DOHH2 (cell line): ENCODE results near the gene STAU1.
"Not testable (repeated sequence)": the region's sequence is repeated elsewhere in the genome, so short reads cannot be mapped to it uniquely, and the experiment has no call there.

Source experiments
- H3F3A ChIP-seq: fragments of 200-600 bp; sonication (generic), shearing (Covaris generic); 2 replicates; pipeline ENCODE4 v1.6.0; 2016; ENCODE audit warnings: antibody characterized with exemption, mild to moderate bottlenecking; ENCODE audit not compliant: control insufficient read depth, insufficient read depth
- H3K27ac ChIP-seq: fragments of 200-600 bp; sonication (generic); 2 replicates; pipeline ENCODE4 v1.5.1; 2014; ENCODE audit warnings: low read depth, mild to moderate bottlenecking, low read length, moderate library complexity
- H3K27me3 ChIP-seq: fragments of 200-600 bp; sonication (generic); 2 replicates; pipeline ENCODE4 v1.6.1; 2014; ENCODE audit warnings: mild to moderate bottlenecking, low read length, mixed read lengths; ENCODE audit not compliant: control insufficient read depth
- H3K36me3 ChIP-seq: fragments of 200-600 bp; sonication (generic); 2 replicates; pipeline ENCODE4 v1.6.1; 2014; ENCODE audit warnings: mild to moderate bottlenecking, low read length, moderate library complexity, mixed read lengths; ENCODE audit not compliant: control insufficient read depth
- H3K4me1 ChIP-seq: fragments of 200-600 bp; sonication (generic); 2 replicates; pipeline ENCODE4 v1.6.1; 2014; ENCODE audit warnings: mild to moderate bottlenecking, low read length, mixed read lengths; ENCODE audit not compliant: control insufficient read depth
- H3K4me2 ChIP-seq: fragments of 200-600 bp; sonication (generic); 2 replicates; pipeline ENCODE4 v1.6.0; 2014; ENCODE audit warnings: mild to moderate bottlenecking, low read length, moderate library complexity
- H3K4me3 ChIP-seq: fragments of 200-600 bp; sonication (generic); 2 replicates; pipeline ENCODE4 v1.5.1; 2014; ENCODE audit warnings: mild to moderate bottlenecking, low read length, mixed read lengths
- H3K79me2 ChIP-seq: fragments of 200-600 bp; sonication (generic); 2 replicates; pipeline ENCODE4 v1.6.1; 2014; ENCODE audit warnings: mild to moderate bottlenecking, low read length, mixed read lengths; ENCODE audit not compliant: control insufficient read depth
- H3K9me2 ChIP-seq: fragments of 200-600 bp; sonication (generic); replicated peaks from 2 replicates; pipeline ENCODE4 v1.6.1; 2014; ENCODE audit warnings: mild to moderate bottlenecking, low read length, mixed read lengths; ENCODE audit not compliant: control insufficient read depth
- H3K9me3 ChIP-seq: fragments of 200-600 bp; sonication (generic); 2 replicates; pipeline ENCODE4 v1.6.1; 2014; ENCODE audit warnings: antibody characterized with exemption, low read length, mixed read lengths; ENCODE audit not compliant: control insufficient read depth, insufficient read depth
- H4K20me1 ChIP-seq: fragments of 200-600 bp; sonication (generic); 2 replicates; pipeline ENCODE4 v1.6.0; 2014; ENCODE audit warnings: low read depth, mild to moderate bottlenecking, antibody characterized with exemption, low read length, moderate library complexity; ENCODE audit not compliant: control insufficient read depth, insufficient read depth
- EZH2phosphoT487 ChIP-seq: fragments of 200-600 bp; sonication (generic); IDR thresholded peaks from 2 replicates; pipeline ENCODE4 v1.6.1; 2017; ENCODE audit warnings: borderline replicate concordance, mild to moderate bottlenecking, antibody characterized with exemption, low read length, moderate library complexity, mixed read lengths
- TF ChIP-seq, protein P1 (sequence below): fragments of 200-600 bp; sonication (generic); IDR thresholded peaks from one replicate; pipeline ENCODE4 v1.5.1; 2014; ENCODE audit warnings: antibody characterized with exemption, mild to moderate bottlenecking, low read depth, low read length; ENCODE audit not compliant: poor library complexity, severe bottlenecking

The STAU1 gene

GRCh38 chr20:49203746-49204145 lies 15.6 kb upstream of the STAU1 start:
- H3K9me2 ChIP-seq: no peaks in the 10 kb centered on the region
- H3F3A ChIP-seq: no peaks in the 10 kb centered on the region
- H3K79me2 ChIP-seq: no peaks in the 10 kb centered on the region
- no peaks in the 10 kb centered on the region for H4K20me1 ChIP-seq
- TF ChIP-seq, protein P1, sequence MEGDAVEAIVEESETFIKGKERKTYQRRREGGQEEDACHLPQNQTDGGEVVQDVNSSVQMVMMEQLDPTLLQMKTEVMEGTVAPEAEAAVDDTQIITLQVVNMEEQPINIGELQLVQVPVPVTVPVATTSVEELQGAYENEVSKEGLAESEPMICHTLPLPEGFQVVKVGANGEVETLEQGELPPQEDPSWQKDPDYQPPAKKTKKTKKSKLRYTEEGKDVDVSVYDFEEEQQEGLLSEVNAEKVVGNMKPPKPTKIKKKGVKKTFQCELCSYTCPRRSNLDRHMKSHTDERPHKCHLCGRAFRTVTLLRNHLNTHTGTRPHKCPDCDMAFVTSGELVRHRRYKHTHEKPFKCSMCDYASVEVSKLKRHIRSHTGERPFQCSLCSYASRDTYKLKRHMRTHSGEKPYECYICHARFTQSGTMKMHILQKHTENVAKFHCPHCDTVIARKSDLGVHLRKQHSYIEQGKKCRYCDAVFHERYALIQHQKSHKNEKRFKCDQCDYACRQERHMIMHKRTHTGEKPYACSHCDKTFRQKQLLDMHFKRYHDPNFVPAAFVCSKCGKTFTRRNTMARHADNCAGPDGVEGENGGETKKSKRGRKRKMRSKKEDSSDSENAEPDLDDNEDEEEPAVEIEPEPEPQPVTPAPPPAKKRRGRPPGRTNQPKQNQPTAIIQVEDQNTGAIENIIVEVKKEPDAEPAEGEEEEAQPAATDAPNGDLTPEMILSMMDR: no peak
- no peak for TF ChIP-seq EZH2phosphoT487
- H3K9me3 ChIP-seq: no peaks in the 10 kb centered on the region
- no peak overlapping the region for H3K4me2 ChIP-seq
- no peaks in the 10 kb centered on the region for H3K36me3 ChIP-seq
- no peak overlapping the region for H3K4me3 ChIP-seq
- H3K27me3 ChIP-seq: no peaks in the 10 kb centered on the region
- no peaks in the 10 kb centered on the region for H3K4me1 ChIP-seq
- no peak overlapping the region for H3K27ac ChIP-seq

DNA sequence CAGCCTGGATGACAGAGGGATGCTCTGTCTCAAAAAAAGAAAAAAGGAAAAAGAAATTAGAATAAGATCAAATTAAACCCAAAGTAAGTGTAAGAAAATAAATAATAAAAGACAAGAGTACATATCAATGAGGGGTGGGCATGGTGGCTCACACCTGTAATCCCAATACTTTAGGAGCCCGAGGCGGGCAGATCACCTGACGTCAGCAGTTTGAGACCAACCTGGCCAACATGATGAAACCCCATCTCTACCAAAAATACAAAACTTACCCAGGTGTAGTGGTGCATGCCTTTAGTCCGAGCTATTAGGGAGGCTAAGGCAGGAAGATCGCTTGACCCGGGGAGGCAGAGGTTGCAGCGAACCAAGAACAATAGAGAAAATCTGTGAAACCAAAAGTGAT lies 14.9 kb upstream of the STAU1 start:
- no peak overlapping the region for H3K27ac ChIP-seq
- H3K79me2 ChIP-seq: no peaks in the 10 kb centered on the region
- H3K36me3 ChIP-seq: no peaks in the 10 kb centered on the region
- H3F3A ChIP-seq: no peaks in the 10 kb centered on the region
- H3K4me3 ChIP-seq: no peak overlapping the region
- no peak overlapping the region for H3K4me2 ChIP-seq
- no peaks in the 10 kb centered on the region for H3K9me2 ChIP-seq
- H3K9me3 ChIP-seq: no peaks in the 10 kb centered on the region
- H3K27me3 ChIP-seq: no peaks in the 10 kb centered on the region
- TF ChIP-seq EZH2phosphoT487: no peak
- TF ChIP-seq, protein P1: no peak
- no peaks in the 10 kb centered on the region for H3K4me1 ChIP-seq
- no peaks in the 10 kb centered on the region for H4K20me1 ChIP-seq

DNA sequence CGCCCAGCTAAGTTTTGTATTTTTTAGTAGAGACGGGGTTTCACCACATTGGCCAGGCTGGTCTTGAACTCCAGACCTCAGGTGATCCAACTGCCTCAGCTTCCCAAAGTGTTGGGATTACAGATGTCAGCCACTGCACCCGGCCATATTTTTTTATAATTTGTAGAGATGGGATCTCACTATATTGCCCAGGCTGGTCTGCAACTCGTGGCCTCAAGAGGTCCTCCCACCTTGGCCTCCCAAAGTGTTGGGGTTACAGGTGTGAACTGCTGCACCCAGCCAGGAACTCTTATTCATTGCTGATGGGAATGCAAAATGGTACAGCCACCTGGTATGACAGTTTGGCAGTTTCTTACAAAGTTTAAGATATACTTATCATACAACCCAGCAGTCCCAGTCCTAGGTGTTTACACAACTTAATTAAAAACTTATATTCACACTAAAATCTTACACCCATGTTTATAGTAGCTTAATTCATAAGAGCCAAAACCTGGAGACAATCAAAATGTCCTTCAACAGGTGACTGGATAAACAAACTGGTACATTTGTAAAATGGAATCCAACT lies 11.7 kb upstream of the STAU1 start:
- Histone ChIP-seq H3K4me1 (no peaks in the 10 kb centered on the region), H3K9me2 (no peaks in the 10 kb centered on the region), H3F3A (no peaks in the 10 kb centered on the region), H3K27ac (no peak overlapping the region), H3K27me3 (no peaks in the 10 kb centered on the region), H3K36me3 (no peaks in the 10 kb centered on the region), H4K20me1 (no peaks in the 10 kb centered on the region), H3K79me2 (no peaks in the 10 kb centered on the region), H3K4me3 (no peak overlapping the region), H3K4me2 (no peak overlapping the region), H3K9me3 (no peaks in the 10 kb centered on the region)
- TF ChIP-seq, protein P1: no peak

- H3K4me2 ChIP-seq, H3K9me2 ChIP-seq, H3K9me3 ChIP-seq, H3K4me3 ChIP-seq, H4K20me1 ChIP-seq, H3K27me3 ChIP-seq, H3K79me2 ChIP-seq, H3K36me3 ChIP-seq, H3K4me1 ChIP-seq, H3F3A ChIP-seq, H3K27ac ChIP-seq: not testable (repeated sequence)
Observed at GRCh38 chr20:49192944-49193518, 4.9 kb upstream of the STAU1 start.
